ENCODE data around the gene RMDN2.
A peak's percentile ranks its signal among the peaks of the same experiment; 100 is the strongest.

Gene RMDN2

DNA sequence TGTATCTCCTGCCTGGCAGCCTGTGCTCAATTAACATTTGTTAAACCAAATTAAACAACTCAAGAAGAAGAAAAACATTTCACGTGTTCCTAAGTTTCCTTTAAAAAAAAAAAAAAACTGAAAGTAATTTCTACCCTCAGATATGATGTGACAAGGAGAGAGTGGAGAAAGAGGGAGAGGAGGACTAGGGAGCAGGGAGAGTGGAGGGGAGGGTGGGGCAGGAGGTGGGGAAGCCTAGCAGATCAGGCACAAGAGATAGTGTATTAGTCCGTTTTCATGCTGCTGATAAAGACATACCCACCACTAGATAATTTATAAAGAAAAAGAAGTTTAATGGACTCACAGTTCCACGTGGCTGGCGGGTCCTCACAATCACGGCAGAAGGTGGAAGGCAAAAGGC, 104.4 kb downstream of the RMDN2 start:
- H3K4me1 Mint-ChIP-seq = no peaks in the 10 kb centered on the region
- no peak for ATAC-seq
- H3K9me3 Mint-ChIP-seq = no peaks in the 10 kb centered on the region
- no peak for DNase-seq
- peaks cover 17% of the 10 kb centered on the region for H3K27me3 Mint-ChIP-seq
- H3K27ac Mint-ChIP-seq = no peak overlapping the region
- H3K4me3 Mint-ChIP-seq = no peak overlapping the region

DNA sequence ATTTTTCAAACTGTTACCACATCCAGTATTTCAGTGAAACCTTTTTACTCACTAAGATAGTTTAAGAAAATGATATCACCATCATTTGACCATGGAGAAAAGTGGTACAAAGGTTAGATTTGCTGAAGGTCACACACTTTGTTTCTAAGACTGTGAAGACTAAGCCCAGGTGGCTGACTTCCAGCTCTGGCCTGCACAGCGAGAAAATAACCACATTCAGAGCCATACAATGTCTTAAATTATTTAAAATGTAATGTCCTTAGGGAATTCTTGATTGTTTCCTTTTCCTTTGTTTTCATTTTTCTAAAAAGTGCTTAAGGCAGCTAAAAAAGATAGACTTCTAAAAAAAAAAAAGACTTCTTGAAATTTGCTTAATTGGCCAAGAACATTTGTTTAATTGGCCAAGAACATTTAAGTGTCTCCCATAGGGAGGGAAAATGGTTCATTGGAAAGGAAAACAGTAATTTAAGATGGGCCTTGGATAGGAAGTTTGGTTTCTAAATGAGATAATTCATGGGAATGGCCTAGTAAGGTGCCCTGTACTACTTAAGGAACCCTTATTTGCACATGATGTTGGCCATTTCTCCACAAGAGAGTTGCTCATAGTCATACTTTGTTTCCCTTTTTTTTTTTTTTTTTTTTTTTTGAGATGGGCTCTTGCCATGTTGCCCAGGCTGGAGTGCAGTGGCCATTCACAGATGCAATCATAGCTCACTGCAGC, 105.7 kb downstream of the RMDN2 start:
- Mint-ChIP-seq H3K4me1 (no peaks in the 10 kb centered on the region), H3K4me3 (no peak overlapping the region), H3K27me3 (peaks cover 24% of the 10 kb centered on the region), H3K27ac (no peak overlapping the region), H3K9me3 (no peaks in the 10 kb centered on the region)
- DNase-seq (no peak), ATAC-seq (no peak)

DNA sequence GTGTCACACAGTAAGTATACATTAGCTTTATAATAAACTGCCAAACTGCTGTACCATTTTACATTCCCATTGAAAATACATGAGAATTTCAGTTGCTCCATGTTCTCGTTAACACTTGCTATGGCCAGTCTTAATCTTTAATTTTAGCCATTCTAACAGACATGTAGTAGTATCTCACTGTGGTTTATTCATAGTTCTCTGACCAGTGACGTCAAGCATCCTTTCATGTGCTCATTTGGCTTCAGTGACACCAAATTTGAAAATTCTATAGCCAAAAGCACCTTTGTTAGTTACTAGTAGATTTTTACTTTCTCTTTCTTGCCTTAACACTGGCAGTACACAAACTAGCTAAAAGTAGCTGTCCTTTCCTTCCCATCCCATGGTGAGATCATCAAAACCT, 107.9 kb downstream of the RMDN2 start:
- ATAC-seq = no peak
- peaks cover 46% of the 10 kb centered on the region for H3K27me3 Mint-ChIP-seq
- H3K9me3 Mint-ChIP-seq = no peaks in the 10 kb centered on the region
- no peak overlapping the region for H3K27ac Mint-ChIP-seq
- no peak overlapping the region for H3K4me3 Mint-ChIP-seq
- no peak for DNase-seq
- H3K4me1 Mint-ChIP-seq = peaks cover 4% of the 10 kb centered on the region

DNA sequence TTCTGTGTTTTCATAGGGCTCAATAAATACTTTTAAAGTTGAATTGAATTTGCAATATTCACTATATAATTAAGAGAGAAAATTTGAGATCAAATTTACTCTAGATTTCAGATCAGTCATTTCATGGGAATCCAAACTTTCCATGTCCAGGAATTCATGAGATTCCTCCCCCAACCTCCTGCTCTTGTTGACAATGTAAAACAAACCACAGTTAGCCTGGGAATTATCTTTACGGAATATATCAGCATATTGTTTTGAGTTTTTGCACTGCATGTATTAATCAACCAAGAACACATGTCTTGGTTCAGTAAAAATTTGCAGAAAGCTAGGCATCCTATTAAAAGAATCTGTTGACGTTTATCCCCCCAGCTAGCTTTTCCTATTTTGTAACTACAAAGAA, 108.6 kb downstream of the RMDN2 start:
- DNase-seq = no peak

DNA sequence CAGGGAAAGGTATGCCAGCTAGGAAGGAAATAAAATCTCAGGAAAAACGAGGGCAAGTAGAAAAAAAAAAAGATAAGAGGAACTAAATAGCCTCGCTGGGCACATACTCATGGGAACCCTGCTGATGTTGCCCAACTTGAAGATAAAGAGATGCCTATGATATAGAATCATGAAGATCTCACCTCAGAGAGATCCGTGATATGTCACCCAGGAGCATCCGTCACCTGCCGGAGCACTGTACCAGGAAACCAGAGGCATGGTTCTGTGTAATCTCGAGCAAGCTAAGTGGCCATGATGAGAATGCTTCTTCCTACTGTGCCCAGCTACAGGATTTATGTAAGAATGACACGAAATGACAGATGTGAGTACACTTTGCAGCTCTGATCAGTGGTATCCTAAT, 110.9 kb downstream of the RMDN2 start:
- ATAC-seq = no peak
- no peak overlapping the region for H3K4me3 Mint-ChIP-seq
- H3K27me3 Mint-ChIP-seq = peaks cover 66% of the 10 kb centered on the region
- H3K4me1 Mint-ChIP-seq = peaks cover 9% of the 10 kb centered on the region
- H3K27ac Mint-ChIP-seq = no peak overlapping the region
- DNase-seq = no peak
- H3K9me3 Mint-ChIP-seq = no peaks in the 10 kb centered on the region

More for the DNA sequence above, 108.6 kb downstream of the RMDN2 start:
- Mint-ChIP-seq H3K4me1 (peaks cover 9% of the 10 kb centered on the region), H3K9me3 (no peaks in the 10 kb centered on the region), H3K4me3 (no peak overlapping the region), H3K27ac (no peak overlapping the region), H3K27me3 (peaks cover 51% of the 10 kb centered on the region)
- ATAC-seq = no peak

DNA sequence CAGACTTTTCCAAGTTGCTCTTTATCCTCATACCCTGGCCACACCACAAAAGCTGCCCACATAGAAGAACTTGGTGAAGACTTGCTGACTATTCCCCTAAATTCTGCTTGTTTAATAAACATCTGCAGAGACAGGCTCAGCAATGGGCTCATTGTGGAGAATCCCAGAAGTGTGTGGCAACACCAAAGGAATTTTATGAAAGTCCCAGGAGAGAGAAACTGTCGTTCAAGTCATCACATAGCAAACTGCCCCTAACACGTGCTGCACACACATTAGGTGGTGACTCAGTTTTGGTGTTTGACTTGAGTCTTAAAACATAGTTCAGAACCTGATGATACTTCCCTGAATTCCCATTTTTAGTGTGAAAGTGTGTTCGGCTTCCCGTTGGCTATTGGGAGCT, 112.2 kb downstream of the RMDN2 start:
- Mint-ChIP-seq H3K27me3 (peaks cover 61% of the 10 kb centered on the region), H3K4me3 (peak overlapping the region in 1 of 2 donors; percentile 84), H3K27ac (peak overlapping the region in 1 of 2 donors; percentile 93), H3K9me3 (peaks cover 0 to 4% of the 10 kb centered on the region in 2 donors), H3K4me1 (peaks cover 9% of the 10 kb centered on the region)
- DNase-seq (no peak), ATAC-seq (peak; percentile 11)

DNA sequence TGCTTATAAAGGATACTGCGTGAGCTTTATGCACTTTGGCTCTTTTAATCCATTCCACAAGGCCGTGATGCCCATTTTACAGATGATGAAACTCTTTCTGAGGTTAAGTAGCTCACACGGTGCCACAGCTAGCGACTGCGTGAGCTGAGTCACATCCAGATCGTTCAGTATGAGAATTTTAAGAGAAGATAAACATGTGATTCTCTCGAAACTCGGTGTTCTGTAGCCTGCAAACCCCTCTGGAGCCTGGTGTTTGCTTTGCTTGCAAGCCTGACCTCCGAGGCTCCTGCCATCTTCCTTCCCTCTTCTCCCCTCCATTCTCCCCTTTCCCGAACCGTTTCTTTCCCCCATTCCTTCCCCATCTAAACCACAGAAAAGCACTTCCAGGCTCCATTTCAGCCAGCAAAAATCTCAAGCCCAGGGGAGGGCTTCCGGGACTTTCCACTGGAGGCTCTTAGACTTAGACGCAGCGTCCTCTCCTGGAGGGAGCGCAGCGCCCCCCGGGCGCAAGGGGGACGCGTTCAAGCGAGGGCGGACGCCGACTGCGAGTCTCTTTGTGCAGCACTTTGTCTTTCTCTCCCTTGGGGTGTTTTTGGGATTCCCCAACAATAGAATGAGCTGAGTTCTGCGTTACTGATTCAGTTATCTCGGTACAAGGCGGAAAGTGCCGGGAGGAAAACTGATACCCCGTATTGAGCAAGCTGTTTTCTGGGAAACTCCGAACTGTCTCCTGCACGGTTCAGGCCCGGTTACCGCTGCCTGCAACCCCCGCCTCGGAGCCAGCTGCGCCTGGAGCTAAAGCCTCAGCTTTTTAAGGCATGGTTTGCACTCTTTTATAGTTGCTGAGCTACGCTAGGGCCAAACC, 112.9 kb downstream of the RMDN2 start:
- H3K4me1 Mint-ChIP-seq = peaks cover 9% of the 10 kb centered on the region
- peak overlapping the region; percentile 60 to 93 for H3K27ac Mint-ChIP-seq
- DNase-seq (peak; percentile 25 to 59), ATAC-seq (peak; percentile 92)
- peak overlapping the region; percentile 79 to 84 for H3K4me3 Mint-ChIP-seq
- H3K9me3 Mint-ChIP-seq = peaks cover 0 to 8% of the 10 kb centered on the region in 2 donors
- H3K27me3 Mint-ChIP-seq = peaks cover 64% of the 10 kb centered on the region

DNA sequence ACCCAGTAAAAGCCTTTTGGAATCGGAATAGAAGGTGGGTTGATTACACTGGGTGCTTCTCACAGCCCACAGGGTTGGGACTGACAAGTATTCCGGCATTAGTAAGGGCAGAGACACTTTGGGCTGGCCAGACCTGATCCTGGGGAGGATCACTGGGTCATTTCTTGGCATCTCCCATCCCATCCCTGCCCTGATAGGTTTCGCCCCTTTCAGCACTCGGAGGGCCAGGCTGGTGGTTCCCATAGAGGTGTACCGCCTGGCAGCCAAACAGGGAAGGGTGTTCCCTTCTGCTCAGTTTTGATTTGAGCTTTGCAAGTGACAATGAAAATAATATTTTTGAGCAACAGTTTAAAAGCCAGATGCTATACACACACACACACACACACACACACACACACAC, 113.6 kb downstream of the RMDN2 start:
- peaks cover 0 to 8% of the 10 kb centered on the region in 2 donors for H3K9me3 Mint-ChIP-seq
- DNase-seq (no peak), ATAC-seq (no peak)
- peaks cover 64% of the 10 kb centered on the region for H3K27me3 Mint-ChIP-seq
- H3K27ac Mint-ChIP-seq = peak overlapping the region in 1 of 2 donors; percentile 60
- H3K4me1 Mint-ChIP-seq = peaks cover 9% of the 10 kb centered on the region
- H3K4me3 Mint-ChIP-seq = peak overlapping the region; percentile 79 to 84

DNA sequence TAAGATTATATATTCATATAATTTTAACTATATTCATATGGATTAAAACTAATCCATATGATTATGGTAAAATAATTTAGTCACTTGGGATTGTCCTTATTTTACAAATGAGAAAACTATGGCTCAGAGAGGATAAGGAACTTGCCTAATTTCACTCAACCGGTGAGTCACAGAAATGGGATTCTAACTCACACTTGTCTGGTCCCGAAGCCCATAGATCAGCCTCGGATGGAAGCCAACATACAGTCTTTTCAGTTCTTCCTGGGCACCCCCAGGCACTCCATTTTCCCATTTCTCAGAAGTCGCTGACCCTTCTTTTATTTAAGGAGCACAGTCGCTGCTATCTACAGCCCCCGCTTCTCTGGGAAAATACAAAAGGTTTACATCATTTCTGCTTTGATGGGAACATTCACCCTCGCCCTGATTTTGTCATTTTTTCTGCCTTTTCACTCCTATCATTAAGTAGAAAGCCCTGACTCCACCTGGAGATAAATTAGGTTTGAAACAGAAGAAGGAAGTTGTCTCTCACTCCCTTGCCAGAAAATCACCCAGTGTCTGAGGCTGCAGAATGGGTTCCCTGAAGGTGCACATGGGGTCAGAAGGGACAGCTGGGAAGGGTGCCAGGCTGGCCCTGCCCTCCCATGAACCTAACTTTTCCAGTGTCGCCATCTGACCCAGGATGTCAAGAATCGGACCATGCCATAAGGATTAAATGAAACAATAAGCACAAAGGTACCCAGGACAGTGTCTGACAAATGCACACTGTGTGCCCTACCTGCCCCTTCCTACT, 114.2 kb downstream of the RMDN2 start:
- Mint-ChIP-seq H3K27ac (no peak overlapping the region), H3K4me3 (no peak overlapping the region)
- DNase-seq = no peak

DNA sequence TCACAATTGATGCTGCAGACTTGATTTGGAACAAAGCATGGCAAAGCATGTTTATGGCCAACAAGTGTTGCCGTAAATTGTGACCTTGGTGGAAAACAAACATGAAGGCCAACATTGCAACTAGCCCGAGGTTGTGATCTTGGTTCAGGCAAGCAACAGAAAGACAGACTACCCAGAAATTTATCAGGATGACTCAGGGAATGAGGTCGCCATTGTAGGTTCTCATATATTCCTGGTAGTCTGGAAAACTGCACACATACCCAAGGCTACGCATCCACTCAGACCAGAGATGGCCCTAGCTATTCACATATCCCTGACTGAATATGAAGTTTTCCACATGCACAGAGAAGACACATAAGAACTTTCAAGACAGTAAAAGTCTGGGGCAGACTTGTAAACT, 120.7 kb downstream of the RMDN2 start:
- H3K27me3 Mint-ChIP-seq = peaks cover 28% of the 10 kb centered on the region
- no peaks in the 10 kb centered on the region for H3K4me1 Mint-ChIP-seq
- H3K27ac Mint-ChIP-seq = no peak overlapping the region
- ATAC-seq (no peak), DNase-seq (no peak)
- peaks cover 0 to 8% of the 10 kb centered on the region in 2 donors for H3K9me3 Mint-ChIP-seq
- no peak overlapping the region for H3K4me3 Mint-ChIP-seq

More for the DNA sequence above, 114.2 kb downstream of the RMDN2 start:
- peaks cover 62% of the 10 kb centered on the region for H3K27me3 Mint-ChIP-seq
- peaks cover 0 to 8% of the 10 kb centered on the region in 2 donors for H3K9me3 Mint-ChIP-seq
- H3K4me1 Mint-ChIP-seq = peaks cover 9% of the 10 kb centered on the region
- no peak for ATAC-seq

DNA sequence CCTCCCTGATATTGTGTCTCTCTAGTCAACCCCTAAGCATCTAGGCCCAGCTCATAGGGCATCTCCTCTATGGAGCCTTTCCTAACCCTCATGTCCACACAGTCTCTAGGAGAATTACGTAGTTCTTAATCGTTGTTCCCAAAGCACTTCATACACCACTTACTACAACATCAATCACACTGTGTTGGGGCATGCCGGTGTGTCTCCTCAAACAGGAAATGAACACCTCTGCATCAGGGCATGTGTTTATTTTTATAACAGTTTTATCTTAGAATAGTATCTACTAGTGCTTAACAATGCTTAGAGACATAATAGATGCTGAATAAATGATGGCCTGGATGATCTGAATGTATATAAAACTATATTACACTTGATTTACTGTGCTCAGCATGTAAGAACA, 131.1 kb downstream of the RMDN2 start:
- Mint-ChIP-seq H3K4me1 (peaks cover 31% of the 10 kb centered on the region), H3K27me3 (peaks cover 22% of the 10 kb centered on the region), H3K4me3 (no peak overlapping the region), H3K9me3 (no peaks in the 10 kb centered on the region), H3K27ac (no peak overlapping the region)
- DNase-seq = no peak
- ATAC-seq = no peak

DNA sequence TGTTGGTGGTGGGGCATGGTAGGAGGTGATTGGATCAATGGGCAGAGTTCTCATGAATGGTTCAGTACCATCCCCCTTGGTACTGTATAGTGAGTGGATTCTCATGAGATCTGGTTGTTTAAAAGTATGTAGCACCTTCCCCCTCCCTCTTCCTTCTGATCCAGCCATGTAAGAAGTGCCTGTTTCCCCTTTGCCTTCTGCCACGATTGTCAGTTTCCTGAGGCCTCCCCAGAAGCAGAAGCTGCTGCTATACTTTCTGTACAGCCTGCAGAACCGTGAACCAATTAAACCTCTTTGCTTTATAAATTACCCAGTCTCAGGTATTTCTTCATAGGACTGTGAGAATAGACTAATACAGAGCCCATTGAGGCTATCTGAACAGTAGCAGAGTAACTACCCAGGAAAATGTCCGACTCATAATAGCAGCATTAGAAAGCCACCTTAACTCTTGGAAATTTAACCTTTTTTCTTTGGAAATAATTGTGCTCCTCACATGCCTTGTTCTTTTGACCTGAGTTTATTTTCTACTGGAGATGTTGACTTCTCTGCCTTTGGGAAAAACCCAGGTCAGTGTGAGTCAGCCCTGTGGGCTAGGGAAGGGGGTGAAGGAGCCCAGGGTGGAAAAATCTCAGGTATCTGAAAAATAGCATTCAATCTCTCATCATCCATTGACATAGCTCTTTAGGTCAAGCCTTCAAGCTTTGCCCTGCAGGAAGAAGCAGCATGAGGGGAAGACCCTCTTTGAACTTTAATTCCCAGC, 132.7 kb downstream of the RMDN2 start:
- Mint-ChIP-seq H3K27ac (peak overlapping the region in 1 of 2 donors; percentile 75), H3K4me3 (peak overlapping the region; percentile 12 to 14), H3K9me3 (no peaks in the 10 kb centered on the region), H3K4me1 (peaks cover 31% of the 10 kb centered on the region), H3K27me3 (peaks cover 22% of the 10 kb centered on the region)
- DNase-seq = no peak
- ATAC-seq = peak; percentile 50

DNA sequence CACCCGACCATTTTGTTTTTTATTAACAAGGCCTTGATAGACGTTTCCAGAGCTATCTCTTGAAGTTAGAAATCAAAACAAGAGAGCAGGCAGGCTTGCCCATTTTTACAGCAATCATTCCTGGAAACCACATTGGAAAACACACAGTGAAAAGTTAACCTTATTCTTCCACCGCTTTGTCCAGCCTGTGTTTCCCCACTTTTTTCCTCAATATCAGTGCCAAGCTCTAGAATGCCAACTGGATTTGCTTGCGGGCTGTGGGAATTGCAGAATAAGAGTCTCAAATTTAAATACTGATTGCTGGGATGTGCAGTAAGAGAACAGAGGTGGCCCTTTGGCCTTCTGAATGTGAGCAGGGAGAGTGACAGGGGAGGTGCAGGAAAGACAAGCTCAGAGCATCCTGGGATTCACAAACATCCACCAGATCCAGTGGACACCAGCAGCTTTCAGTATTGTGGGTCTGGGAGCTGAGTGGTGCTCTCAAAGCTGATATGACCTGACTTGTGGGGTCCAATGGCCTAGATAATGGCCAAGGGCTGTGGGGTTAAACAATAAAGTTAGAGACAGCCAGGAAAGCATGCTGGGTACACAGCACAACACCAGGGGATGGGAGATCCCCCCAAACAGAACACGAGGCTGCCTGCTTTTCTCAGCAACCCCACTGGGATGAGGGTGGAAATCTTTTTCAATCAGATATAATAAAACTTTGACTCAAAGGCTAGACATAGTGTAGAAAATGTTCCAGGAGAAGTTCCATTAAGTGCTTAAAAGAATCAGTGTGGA, 135.3 kb downstream of the RMDN2 start:
- H3K9me3 Mint-ChIP-seq = no peaks in the 10 kb centered on the region
- ATAC-seq (no peak), DNase-seq (no peak)
- no peak overlapping the region for H3K4me3 Mint-ChIP-seq
- H3K27ac Mint-ChIP-seq = no peak overlapping the region
- peaks cover 22% of the 10 kb centered on the region for H3K27me3 Mint-ChIP-seq
- H3K4me1 Mint-ChIP-seq = peaks cover 31% of the 10 kb centered on the region

DNA sequence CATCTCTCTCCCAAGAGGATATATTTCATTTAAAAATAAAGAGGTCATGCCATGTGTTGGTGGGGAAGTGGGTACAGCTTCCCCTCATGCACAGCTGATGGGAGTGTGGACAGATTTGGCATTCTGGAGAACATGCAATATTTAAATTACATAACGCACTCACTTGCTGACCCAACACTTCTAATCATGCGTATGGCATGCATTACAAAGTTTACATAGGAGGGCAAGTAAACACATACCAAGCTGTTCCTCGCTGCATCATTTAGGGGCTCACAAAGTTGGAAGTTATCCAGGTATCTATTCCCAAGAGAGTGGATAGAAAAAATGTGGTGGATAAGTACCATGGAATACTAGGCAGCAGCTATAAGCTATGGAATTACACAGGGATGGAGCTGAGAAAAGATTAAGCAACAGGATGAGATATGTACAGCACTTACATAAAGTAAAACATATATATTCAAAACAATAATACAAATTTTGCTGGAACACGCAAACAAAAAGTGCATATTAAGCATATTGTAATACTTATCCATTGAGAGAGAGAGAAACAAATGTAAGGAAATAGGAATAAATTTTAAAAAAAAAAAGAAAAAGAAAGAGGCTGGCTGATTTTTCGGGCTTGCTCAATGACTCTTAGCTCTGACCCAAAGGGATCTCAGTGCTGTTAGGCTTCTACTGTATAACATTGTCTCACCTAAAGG, 139.9 kb downstream of the RMDN2 start:
- Mint-ChIP-seq H3K27ac (peak overlapping the region in 1 of 2 donors; percentile 6), H3K4me3 (no peak overlapping the region), H3K4me1 (peaks cover 6% of the 10 kb centered on the region), H3K9me3 (no peaks in the 10 kb centered on the region), H3K27me3 (peaks cover 8% of the 10 kb centered on the region)
- DNase-seq (no peak), ATAC-seq (no peak)
